MG63 (cell line): ENCODE measurements around the gene DHX35. TPM values are rescaled to one million over a fixed set of nuclear protein-coding genes. Genes with fewer than 3 reads are reported as not detected.

ENCODE experiments used
- total RNA-seq: library from RNA; depleted of rRNA; stranded (reverse); fragments of >200 nt; shearing (Covaris generic); gene quantifications from 2 replicates; pipeline ENCODE4 v1.2.3, GENCODE V29; 2014; ENCODE audit warnings: low replicate concordance; rRNA removed

DHX35 gene
- total RNA-seq, 1 experiment from 2014 or later, result 18.9 TPM

Other genes with a start within 250 kb of the DHX35 start
- gene SLC32A1, start 237.9 kb upstream of the DHX35 start, total RNA-seq, result not detected in 2 replicates
- 9.8 and 16.4 TPM in 2 replicates for gene ACTR5, start 213.9 kb upstream of the DHX35 start, total RNA-seq
- gene PPP1R16B, start 156.6 kb upstream of the DHX35 start, total RNA-seq, result not detected in 2 replicates
- gene FAM83D, start 35.9 kb upstream of the DHX35 start, total RNA-seq, result 71.5 and 73.9 TPM in 2 replicates